Measurements from ENCODE around the gene SLC9B2. TPM values are rescaled to one million over a fixed set of nuclear protein-coding genes. Genes with fewer than 3 reads are reported as not detected.
A peak's percentile ranks its signal among the peaks of the same experiment; 100 is the strongest.

Gene SLC9B2
- total RNA-seq, 1 donor: 23.5 TPM

DNA sequence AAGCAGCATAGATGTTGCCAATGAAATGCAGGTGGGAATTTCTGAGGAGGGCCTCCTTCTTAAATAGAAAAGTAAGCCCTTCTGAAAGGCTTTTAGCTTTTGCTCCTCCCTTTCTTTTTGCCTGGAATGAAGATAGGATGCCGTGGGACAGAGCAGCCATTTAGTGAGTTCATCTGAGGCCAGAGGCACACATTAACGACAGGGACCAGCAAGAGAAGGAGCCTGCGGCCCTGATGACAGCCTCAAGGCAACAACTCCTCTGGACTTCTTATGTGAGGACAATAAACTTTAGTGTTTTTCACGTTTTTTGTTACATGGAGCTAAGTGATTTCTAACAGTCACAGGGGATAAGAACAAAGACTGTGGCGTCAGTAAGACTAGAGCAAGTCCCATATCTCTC is 24.1 kb upstream of the SLC9B2 start:
- Histone ChIP-seq H2AFZ (ENCODE audit: low read length) (peak overlapping the region; percentile 18), H3K27me3 (ENCODE audit: insufficient read depth, low read length) (no peaks in the 10 kb centered on the region), H3K79me2 (ENCODE audit: insufficient read depth, low read length) (peaks cover 16% of the 10 kb centered on the region), H3K27ac (ENCODE audit: low read depth, low read length) (no peak overlapping the region), H4K20me1 (ENCODE audit: insufficient read depth, low read length) (no peaks in the 10 kb centered on the region), H3K9me3 (ENCODE audit: low read depth, low read length) (no peaks in the 10 kb centered on the region), H3K4me3 (ENCODE audit: insufficient read depth, low read length) (no peak overlapping the region), H3K4me1 (ENCODE audit: insufficient read depth, low read length) (peaks cover 14% of the 10 kb centered on the region), H3K36me3 (ENCODE audit: insufficient read depth, low read length) (no peaks in the 10 kb centered on the region), H3K4me2 (ENCODE audit: insufficient read depth, low read length) (no peak overlapping the region)
- DNase-seq (ENCODE audit: insufficient read length, low spot score, missing footprints): no peak
- TF ChIP-seq, protein P1, sequence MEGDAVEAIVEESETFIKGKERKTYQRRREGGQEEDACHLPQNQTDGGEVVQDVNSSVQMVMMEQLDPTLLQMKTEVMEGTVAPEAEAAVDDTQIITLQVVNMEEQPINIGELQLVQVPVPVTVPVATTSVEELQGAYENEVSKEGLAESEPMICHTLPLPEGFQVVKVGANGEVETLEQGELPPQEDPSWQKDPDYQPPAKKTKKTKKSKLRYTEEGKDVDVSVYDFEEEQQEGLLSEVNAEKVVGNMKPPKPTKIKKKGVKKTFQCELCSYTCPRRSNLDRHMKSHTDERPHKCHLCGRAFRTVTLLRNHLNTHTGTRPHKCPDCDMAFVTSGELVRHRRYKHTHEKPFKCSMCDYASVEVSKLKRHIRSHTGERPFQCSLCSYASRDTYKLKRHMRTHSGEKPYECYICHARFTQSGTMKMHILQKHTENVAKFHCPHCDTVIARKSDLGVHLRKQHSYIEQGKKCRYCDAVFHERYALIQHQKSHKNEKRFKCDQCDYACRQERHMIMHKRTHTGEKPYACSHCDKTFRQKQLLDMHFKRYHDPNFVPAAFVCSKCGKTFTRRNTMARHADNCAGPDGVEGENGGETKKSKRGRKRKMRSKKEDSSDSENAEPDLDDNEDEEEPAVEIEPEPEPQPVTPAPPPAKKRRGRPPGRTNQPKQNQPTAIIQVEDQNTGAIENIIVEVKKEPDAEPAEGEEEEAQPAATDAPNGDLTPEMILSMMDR (IDR thresholded peaks at IDR 0.05; ENCODE audit: extremely low read depth, low read depth, low read length): no peak

DNA sequence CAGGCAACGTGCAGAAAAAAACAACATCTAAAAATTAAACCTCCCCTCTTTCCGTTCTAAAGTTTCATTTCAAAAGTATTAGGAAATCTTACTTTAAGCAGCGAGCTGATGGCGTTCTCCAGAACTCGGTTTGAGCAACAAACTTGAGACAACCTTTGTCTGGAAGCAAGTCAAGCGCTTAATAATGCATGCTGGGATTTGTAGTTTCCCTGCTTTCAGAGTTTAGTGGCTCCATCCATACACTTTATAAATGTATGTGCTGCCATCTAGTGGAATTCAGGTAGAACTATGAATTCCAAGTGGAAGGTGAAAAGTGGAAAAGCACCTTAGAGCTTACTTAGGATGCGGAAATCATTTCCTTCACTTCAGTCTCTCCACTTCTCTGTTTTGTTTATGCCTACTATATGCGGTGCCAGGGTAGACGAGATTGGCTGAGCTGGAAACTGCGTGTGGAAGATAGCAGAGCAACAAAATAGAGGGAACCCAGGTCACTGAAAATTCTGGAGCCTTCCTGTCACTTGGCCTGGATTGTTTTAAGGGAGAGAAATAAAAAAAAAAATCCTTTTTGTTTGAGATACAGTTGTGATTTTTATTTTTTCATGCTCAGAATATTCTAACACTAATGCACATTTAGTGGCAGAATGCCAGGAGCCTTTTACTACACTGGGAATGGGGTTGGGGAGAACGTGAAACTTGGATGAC is 23.3 kb upstream of the SLC9B2 start, which contains the start of gene BDH2:
Gene BDH2 (minus strand): TSS at position 144 of the 702 bp plus-strand sequence. CDS start 3,580 bp downstream, outside the sequence.
- H2AFZ ChIP-seq (ENCODE audit: low read length): peak within 1 kb of the TSS; percentile 80
- TF ChIP-seq, protein P1 (IDR thresholded peaks at IDR 0.05; ENCODE audit: extremely low read depth, low read depth, low read length): peak; percentile 81
- peak; percentile 79 for DNase-seq (ENCODE audit: insufficient read length, low spot score, missing footprints)
- peaks cover 14% of the 10 kb centered on the region for H3K4me1 ChIP-seq (ENCODE audit: insufficient read depth, low read length)
- H3K4me2 ChIP-seq (ENCODE audit: insufficient read depth, low read length): peak within 1 kb of the TSS; percentile 88
- H3K79me2 ChIP-seq (ENCODE audit: insufficient read depth, low read length): peaks cover 16% of the 10 kb centered on the region
- H3K27ac ChIP-seq (ENCODE audit: low read depth, low read length): peak within 1 kb of the TSS; percentile 76
- no peaks in the 10 kb centered on the region for H3K36me3 ChIP-seq (ENCODE audit: insufficient read depth, low read length)
- no peaks in the 10 kb centered on the region for H4K20me1 ChIP-seq (ENCODE audit: insufficient read depth, low read length)
- H3K4me3 ChIP-seq (ENCODE audit: insufficient read depth, low read length): peak within 1 kb of the TSS; percentile 69
- H3K27me3 ChIP-seq (ENCODE audit: insufficient read depth, low read length): no peaks in the 10 kb centered on the region
- no peaks in the 10 kb centered on the region for H3K9me3 ChIP-seq (ENCODE audit: low read depth, low read length)

DNA sequence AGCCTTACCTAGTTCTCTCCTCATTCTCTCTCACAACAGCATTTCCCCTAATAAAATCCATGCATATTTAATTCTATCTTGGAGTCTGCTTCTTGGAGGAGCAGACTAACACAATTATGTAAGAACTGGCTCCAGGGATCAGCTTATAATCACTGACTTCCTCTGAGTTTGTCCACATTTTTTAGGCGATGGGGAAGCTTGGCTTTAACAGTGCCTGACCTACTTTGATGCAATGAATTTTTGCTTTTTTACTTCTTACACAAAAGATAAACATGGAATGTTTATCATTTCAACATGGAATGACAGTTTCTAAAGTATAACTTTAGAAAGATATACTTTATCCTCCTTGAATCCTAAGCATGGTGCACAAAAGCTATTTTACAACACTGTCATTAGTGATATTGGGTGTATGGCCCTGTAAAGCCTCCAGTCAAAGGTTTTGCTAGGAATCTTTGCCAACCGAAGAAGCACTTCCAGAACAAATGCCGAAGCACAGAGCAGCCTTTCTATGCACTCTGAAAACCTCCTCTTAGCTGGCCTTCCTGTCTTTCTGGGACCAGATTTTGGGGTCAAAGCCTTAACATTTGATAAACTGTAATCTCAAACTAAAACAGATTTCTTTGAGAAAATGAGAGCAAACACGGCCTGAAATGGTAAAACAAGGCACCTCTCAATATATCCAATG is 22.3 kb upstream of the SLC9B2 start:
- peak overlapping the region; percentile 76 for H3K27ac ChIP-seq (ENCODE audit: low read depth, low read length)
- H3K79me2 ChIP-seq (ENCODE audit: insufficient read depth, low read length): peaks cover 16% of the 10 kb centered on the region
- peak; percentile 34 for DNase-seq (ENCODE audit: insufficient read length, low spot score, missing footprints)
- no peaks in the 10 kb centered on the region for H3K36me3 ChIP-seq (ENCODE audit: insufficient read depth, low read length)
- no peaks in the 10 kb centered on the region for H3K9me3 ChIP-seq (ENCODE audit: low read depth, low read length)
- H3K4me2 ChIP-seq (ENCODE audit: insufficient read depth, low read length): peak overlapping the region; percentile 88
- H4K20me1 ChIP-seq (ENCODE audit: insufficient read depth, low read length): no peaks in the 10 kb centered on the region
- H3K4me1 ChIP-seq (ENCODE audit: insufficient read depth, low read length): peaks cover 14% of the 10 kb centered on the region
- TF ChIP-seq, protein P1 (IDR thresholded peaks at IDR 0.05; ENCODE audit: extremely low read depth, low read depth, low read length): no peak
- peak overlapping the region; percentile 69 for H3K4me3 ChIP-seq (ENCODE audit: insufficient read depth, low read length)
- H2AFZ ChIP-seq (ENCODE audit: low read length): peak overlapping the region; percentile 80
- H3K27me3 ChIP-seq (ENCODE audit: insufficient read depth, low read length): no peaks in the 10 kb centered on the region

DNA sequence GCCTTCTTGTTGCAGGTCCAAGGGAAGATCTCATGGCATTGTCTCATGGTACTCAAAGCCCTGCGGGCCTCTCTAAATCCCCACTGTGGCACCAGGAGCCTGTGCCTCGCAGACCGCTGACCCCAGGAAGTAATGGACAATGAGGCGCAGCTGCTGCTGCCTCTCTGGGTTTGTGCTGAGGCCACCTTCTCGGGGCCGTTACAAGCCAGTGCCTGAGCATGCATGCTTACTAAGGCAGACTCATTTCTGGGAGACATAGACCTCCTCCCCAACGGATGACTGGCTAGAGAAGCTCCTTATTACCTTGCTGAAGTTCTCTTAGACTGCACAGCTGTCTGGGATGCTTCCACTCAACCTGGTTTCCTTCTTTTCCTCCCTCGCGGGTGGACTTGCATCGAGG is 21.8 kb upstream of the SLC9B2 start:
- H3K27ac ChIP-seq (ENCODE audit: low read depth, low read length): peak overlapping the region; percentile 76
- H3K36me3 ChIP-seq (ENCODE audit: insufficient read depth, low read length): no peaks in the 10 kb centered on the region
- H3K9me3 ChIP-seq (ENCODE audit: low read depth, low read length): no peaks in the 10 kb centered on the region
- peak overlapping the region; percentile 88 for H3K4me2 ChIP-seq (ENCODE audit: insufficient read depth, low read length)
- peak overlapping the region; percentile 80 for H2AFZ ChIP-seq (ENCODE audit: low read length)
- peaks cover 14% of the 10 kb centered on the region for H3K4me1 ChIP-seq (ENCODE audit: insufficient read depth, low read length)
- DNase-seq (ENCODE audit: insufficient read length, low spot score, missing footprints): no peak
- TF ChIP-seq, protein P1 (IDR thresholded peaks at IDR 0.05; ENCODE audit: extremely low read depth, low read depth, low read length): no peak
- peak overlapping the region; percentile 69 for H3K4me3 ChIP-seq (ENCODE audit: insufficient read depth, low read length)
- H3K79me2 ChIP-seq (ENCODE audit: insufficient read depth, low read length): peaks cover 16% of the 10 kb centered on the region
- H4K20me1 ChIP-seq (ENCODE audit: insufficient read depth, low read length): no peaks in the 10 kb centered on the region
- no peaks in the 10 kb centered on the region for H3K27me3 ChIP-seq (ENCODE audit: insufficient read depth, low read length)

Measured in osteoblast (primary cell).